HepG2 (cell line): ENCODE data around the gene CAD. TPM values are rescaled to one million over a fixed set of nuclear protein-coding genes. Genes with fewer than 3 reads are reported as not detected.

Experiments
- ATAC-seq: fragments of 200-7000 bp; cut with Tn5 transposase; 3 replicates; pipeline ENCODE4 v1.9.1; 2020; ENCODE audit warnings: mild to moderate bottlenecking, moderate library complexity
- BruUV-seq: library from RNA; stranded (reverse); fragments of 400-500 nt; replicated peaks from 2 replicates; lab custom pipeline; 2021; lab: Mats Ljungman, UMichigan
- CTCF ChIA-PET: fragments of 300-600 bp; formaldehyde crosslinking; extraction: SDS; loops from one replicate; lab custom pipeline; 2021; ENCODE audit warnings: low total read pairs, inconsistent platforms, low intra/inter-chr PET ratio; lab: Yijun Ruan, JAX
- POLR2A ChIA-PET: fragments of 350-600 bp; sonication (Branson Sonifier 250); formaldehyde crosslinking; loops from one replicate; lab custom pipeline; 2020; ENCODE audit warnings: antibody characterized with exemption, inconsistent platforms; lab: Yijun Ruan, JAX
- DNase-seq: peaks from one replicate; pipeline ENCODE4 v3.0.0-alpha.2; 2015; ENCODE audit warnings: low spot score
- FAIRE-seq: peaks from 3 replicates; lab custom pipeline; 2011; peaks lifted over from hg19 to GRCh38; lab: Jason Lieb, UNC
- H2AFZ ChIP-seq: one replicate; pipeline ENCODE4 v1.6.1; 2011; ENCODE audit warnings: low read length, inconsistent platforms
- H3K27ac ChIP-seq: fragments of 300-600 bp; 3 replicates; pipeline ENCODE4 v1.8.0; 2011; ENCODE audit warnings: mixed run types, mild to moderate bottlenecking, mixed read lengths, low read length, inconsistent platforms; ENCODE audit not compliant: insufficient read depth; ENCODE audit errors: extremely low read length
- H3K27me3 ChIP-seq, 2 experiments: fragments of 200-600 bp in 1 of 2; 2 replicates in 1 of 2; 3 replicates in 1 of 2; pipeline versions ENCODE4 v1.6.0 to v1.8.0; 2011; ENCODE audit warnings: low read length in 2 of 2, mild to moderate bottlenecking in 2 of 2, moderate library complexity in 2 of 2, inconsistent platforms in 1 of 2; ENCODE audit not compliant: insufficient read depth in 2 of 2, control insufficient read depth in 1 of 2
- H3K36me3 ChIP-seq, 2 experiments: fragments of 200-600 bp in 1 of 2; replicated peaks in 1 of 2; 2 replicates in 1 of 2; 3 replicates in 1 of 2; pipeline versions ENCODE4 v1.5.1 to v1.8.0; 2011; ENCODE audit warnings: low read length in 2 of 2, inconsistent platforms in 1 of 2; ENCODE audit not compliant: insufficient read depth in 2 of 2, control insufficient read depth in 1 of 2
- H3K4me1 ChIP-seq: 2 replicates; pipeline ENCODE4 v1.5.1; 2012; ENCODE audit warnings: low read length, inconsistent platforms; ENCODE audit not compliant: insufficient read depth
- H3K4me2 ChIP-seq: 2 replicates; pipeline ENCODE4 v1.6.0; 2011; ENCODE audit warnings: low read depth, low read length, inconsistent platforms
- H3K4me3 ChIP-seq, 3 experiments: fragments of 200-600 bp in 1 of 3; sonication (generic), shearing (Covaris generic) in 1 of 3; replicated peaks in 1 of 3; 2 replicates each; pipeline ENCODE4 v1.5.1; 2011 to 2016; ENCODE audit warnings: low read length in 3 of 3, inconsistent platforms in 2 of 3, low read depth in 2 of 3, mild to moderate bottlenecking in 2 of 3, control low read depth in 1 of 3, mixed read lengths in 1 of 3; ENCODE audit not compliant: insufficient read depth in 1 of 3
- H3K79me2 ChIP-seq: one replicate; pipeline ENCODE4 v1.6.1; 2011; ENCODE audit warnings: low read length, inconsistent platforms; ENCODE audit not compliant: insufficient read depth
- H3K9ac ChIP-seq: 2 replicates; pipeline ENCODE4 v1.6.0; 2011; ENCODE audit warnings: mild to moderate bottlenecking, low read depth, low read length, inconsistent platforms; ENCODE audit not compliant: insufficient read depth
- H3K9me3 ChIP-seq: 2 replicates; pipeline ENCODE4 v1.5.1; 2012; ENCODE audit warnings: mild to moderate bottlenecking, low read length
- H4K20me1 ChIP-seq: 2 replicates; pipeline ENCODE4 v1.6.0; 2011; ENCODE audit warnings: inconsistent platforms, mild to moderate bottlenecking, low read length, moderate library complexity; ENCODE audit not compliant: insufficient read depth
- ASH2L ChIP-seq: fragments of 300-600, 200-600 bp; sonication (generic); IDR thresholded peaks from 2 replicates; pipeline ENCODE4 v1.7.0; 2017; ENCODE audit warnings: low read depth, mild to moderate bottlenecking, moderate library complexity, mixed read lengths, low read length; ENCODE audit not compliant: insufficient read length
- ELF1 ChIP-seq: sonication (generic); formaldehyde crosslinking; IDR thresholded peaks from 2 replicates; pipeline ENCODE4 v1.4.0; 2020; ENCODE audit warnings: missing genetic modification reagents
- HMG20A ChIP-seq: IDR thresholded peaks from 2 replicates; pipeline ENCODE4 v1.6.1; 2016; ENCODE audit warnings: borderline replicate concordance
- KMT2A ChIP-seq: sonication (generic); formaldehyde crosslinking; IDR thresholded peaks from 2 replicates; pipeline ENCODE4 v1.4.0; 2020; ENCODE audit warnings: missing genetic modification reagents
- PPARG ChIP-seq: conservative IDR thresholded peaks from 2 replicates; pipeline ENCODE4 v1.6.1; 2016; ENCODE audit warnings: missing biosample characterization, missing genetic modification reagents
- SMARCC2 ChIP-seq: fragments of 450-650 bp; IDR thresholded peaks from 2 replicates; pipeline ENCODE4 v1.6.1; 2017; ENCODE audit warnings: antibody characterized with exemption, mild to moderate bottlenecking
- SYNCRIP ChIP-seq: fragments of 200-400 bp; formaldehyde crosslinking; IDR thresholded peaks from 2 replicates; pipeline ENCODE4 v1.6.1; 2018; ENCODE audit warnings: mild to moderate bottlenecking, low read depth, low read length; ENCODE audit not compliant: insufficient read depth
- XBP1 ChIP-seq: sonication (generic); formaldehyde crosslinking; IDR thresholded peaks from 2 replicates; pipeline ENCODE4 v1.5.0; 2020; ENCODE audit warnings: missing genetic modification reagents
- YY1 ChIP-seq: IDR thresholded peaks from 2 replicates; pipeline ENCODE4 v1.6.1; 2011; ENCODE audit warnings: low read length, low read depth, moderate library complexity, mild to moderate bottlenecking; ENCODE audit not compliant: insufficient read depth, insufficient replicate concordance
- ZBED4 ChIP-seq: sonication (generic); formaldehyde crosslinking; IDR thresholded peaks from 2 replicates; pipeline ENCODE4 v1.4.0; 2020; ENCODE audit warnings: missing genetic modification reagents, borderline replicate concordance
- ZBTB34 ChIP-seq: sonication (generic); formaldehyde crosslinking; IDR thresholded peaks from 2 replicates; pipeline ENCODE4 v1.8.0; 2022; ENCODE audit warnings: mild to moderate bottlenecking, missing genetic modification reagents
- ZC3H13 ChIP-seq: sonication (generic); formaldehyde crosslinking; IDR thresholded peaks from 2 replicates; pipeline ENCODE4 v1.8.1; 2023; ENCODE audit warnings: mild to moderate bottlenecking, missing genetic modification reagents, moderate library complexity
- ZNF33A ChIP-seq: sonication (generic); formaldehyde crosslinking; IDR thresholded peaks from 2 replicates; pipeline ENCODE4 v1.5.1; 2020; ENCODE audit warnings: missing genetic modification reagents, mild to moderate bottlenecking, moderate library complexity, borderline replicate concordance
- ZNF562 ChIP-seq: sonication (generic); formaldehyde crosslinking; IDR thresholded peaks from 2 replicates; pipeline ENCODE4 v1.8.0; 2022; ENCODE audit warnings: missing genetic modification reagents, borderline replicate concordance
- WGBS: methylation state at CpG from one replicate; pipeline ENCODE4 v1.1.6; 2017; ENCODE audit warnings: low lambda C conversion rate; 5-methylcytosine and 5-hydroxymethylcytosine counted together
- in situ Hi-C: cut with HindIII; loops from 2 replicates; pipeline ENCODE4 v1.10.0; 2017; ENCODE audit warnings: low pct_unique_long_range_greater_than_20kb; ENCODE audit not compliant: extremely low pct_ligation_motif_present
- intact Hi-C: fragments of 100-400 bp; cut with micrococcal nuclease; formaldehyde crosslinking; loops from one replicate; pipeline ENCODE4 v1.10.0; 2022; ENCODE audit not compliant: unreplicated experiment
- polyA plus RNA-seq, 8 experiments: library from polyadenylated mRNA; depleted of rRNA in 3 of 8; stranded (reverse) in 7 of 8; unstranded in 1 of 8; fragments of >200 nt; fragmentation: Illumina TruSeq in 4 of 8; extraction: Trizol in 4 of 8; gene quantifications; 2 replicates each; pipeline versions ENCODE4 v1.2.1 to v1.2.3, GENCODE V29; 2011 to 2016; ENCODE audit warnings: low read depth in 4 of 8, missing spikeins in 1 of 8, mixed read lengths in 1 of 8; ENCODE audit not compliant: insufficient read depth in 1 of 8
- total RNA-seq, 5 experiments: library from RNA; depleted of rRNA; stranded (reverse); fragments of >200 nt; fragmentation: Illumina TruSeq; extraction: Trizol; gene quantifications; 2 replicates each; pipeline ENCODE4 v1.2.3, GENCODE V29; 2016; ENCODE audit warnings: low read depth in 1 of 5

CAD gene
- total and polyA plus RNA-seq, 2 of the 13 experiments (the other 11 are each of a cell fraction or from before 2014, with no cell fraction given), result 21.7 to 37.0 TPM

- no peak overlapping the region for H2AFZ ChIP-seq
- in situ Hi-C loops, result no loop called here
- intact Hi-C loops, result no loop called here
- H3K27me3 ChIP-seq, result no peaks in the 10 kb centered on the region
- POLR2A ChIA-PET, result no interaction called here
- DNase-seq (no peak), ATAC-seq (no peak), FAIRE-seq (no peak)
- no peaks in the 10 kb centered on the region for H3K79me2 ChIP-seq
- peaks cover 67 to 80% of the 10 kb centered on the region in 2 experiments for H3K36me3 ChIP-seq
- CTCF ChIA-PET, result no interaction called here
- no peaks in the 10 kb centered on the region for H3K9me3 ChIP-seq
- H4K20me1 ChIP-seq, result no peaks in the 10 kb centered on the region
- 98% methylated on average over 14 of the region's 14 CpGs for WGBS
- no peak overlapping the region for H3K27ac ChIP-seq
- H3K9ac ChIP-seq, result no peak overlapping the region
- no peak overlapping the region for H3K4me3 ChIP-seq
- no peak overlapping the region for H3K4me2 ChIP-seq
- TF ChIP-seq ZBTB34 (CRISPR knock-in tag), result no peak
- no peak for TF ChIP-seq SYNCRIP
- no peak for TF ChIP-seq ZBED4
- TF ChIP-seq YY1, result no peak
- TF ChIP-seq KMT2A (CRISPR knock-in tag), result no peak
- no peak for TF ChIP-seq PPARG (CRISPR knock-in tag)
- no peak for TF ChIP-seq XBP1 (CRISPR knock-in tag)
- TF ChIP-seq ZNF562 (CRISPR knock-in tag), result no peak
- no peak for TF ChIP-seq ELF1
- TF ChIP-seq ZC3H13 (CRISPR knock-in tag), result no peak
- TF ChIP-seq ZNF33A, result no peak
- no peak for TF ChIP-seq ASH2L
- no peak for TF ChIP-seq HMG20A (CRISPR knock-in tag)
- TF ChIP-seq SMARCC2, result no peak
- peaks cover 2% of the 10 kb centered on the region; the same call in 1 of the 2 replicates for H3K4me1 ChIP-seq
- no TSS peak for BruUV-seq
These were observed 16.2 kb downstream of the CAD start for GRCh38 chr2:27233341-27233740.
